Measurements from ENCODE around the gene CAPRIN1. TPM values are rescaled to one million over a fixed set of nuclear protein-coding genes. Genes with fewer than 3 reads are reported as not detected.

CAPRIN1 gene
- 183 and 195 TPM in 2 replicates for polyA plus RNA-seq (2011; rRNA removed)
- polyA minus RNA-seq (2011; rRNA and poly(A)+ RNA removed), result 256 and 364 TPM in 2 replicates

GRCh38 chr11:34051349-34052035 is at the start of gene CAPRIN1:
TSS of gene CAPRIN1 (plus strand) at chr11:34051731. CDS start at chr11:34052421, 690 bp downstream.
- peak; percentile 38 for DNase-seq (ENCODE audit: low read depth)
- peak within 1 kb of the TSS; percentile 97 for H3K4me3 ChIP-seq (ENCODE audit: low read depth, low read length)
- no peak for TF ChIP-seq CTCF (IDR thresholded peaks at IDR 0.05; ENCODE audit: insufficient read depth, low read depth, low read length)
- POLR2A ChIA-PET, result interaction anchor here (0.7 to 1.4 kb wide), 2 partner anchors 22 to 54 kb away, joined by 3 to 4 read pairs; partner anchors contain the start of gene NAT10
- H3K36me3 ChIP-seq (ENCODE audit: control insufficient read depth, insufficient read depth, low read length), result peaks cover 2% of the 10 kb centered on the region; the same call in 1 of the 2 replicates
- no peaks in the 10 kb centered on the region for H3K27me3 ChIP-seq (ENCODE audit: control insufficient read depth, insufficient read depth, low read length)
- CTCF ChIA-PET, result no interaction called here

GRCh38 chr11:34002420-34002819 is 49.1 kb upstream of the CAPRIN1 start:
- CTCF ChIA-PET, result interaction anchor here (0.5 to 0.9 kb wide), 2 partner anchors 60 to 98 kb away, joined by 3 read pairs; no protein-coding TSS in a partner anchor
- TF ChIP-seq CTCF (IDR thresholded peaks at IDR 0.05; ENCODE audit: insufficient read depth, low read depth, low read length), result no peak
- POLR2A ChIA-PET, result no interaction called here
- H3K27me3 ChIP-seq (ENCODE audit: control insufficient read depth, insufficient read depth, low read length), result peaks cover 5% of the 10 kb centered on the region
- no peak overlapping the region for H3K4me3 ChIP-seq (ENCODE audit: low read depth, low read length)
- no peak for DNase-seq (ENCODE audit: low read depth)
- H3K36me3 ChIP-seq (ENCODE audit: control insufficient read depth, insufficient read depth, low read length), result no peaks in the 10 kb centered on the region

GRCh38 chr11:34004236-34004635 is 47.3 kb upstream of the CAPRIN1 start:
- H3K27me3 ChIP-seq (ENCODE audit: control insufficient read depth, insufficient read depth, low read length), result peaks cover 7% of the 10 kb centered on the region
- no peaks in the 10 kb centered on the region for H3K36me3 ChIP-seq (ENCODE audit: control insufficient read depth, insufficient read depth, low read length)
- DNase-seq (ENCODE audit: low read depth), result no peak
- no peak overlapping the region for H3K4me3 ChIP-seq (ENCODE audit: low read depth, low read length)
- POLR2A ChIA-PET, result no interaction called here
- CTCF ChIA-PET, result interaction anchor here (2.9 kb wide), 1 partner anchor 16 kb away, joined by 12 read pairs; no protein-coding TSS in a partner anchor
- TF ChIP-seq CTCF (IDR thresholded peaks at IDR 0.05; ENCODE audit: insufficient read depth, low read depth, low read length), result no peak

GRCh38 chr11:34006876-34007275 is 44.7 kb upstream of the CAPRIN1 start:
- Histone ChIP-seq H3K4me3 (ENCODE audit: low read depth, low read length) (no peak overlapping the region), H3K27me3 (ENCODE audit: control insufficient read depth, insufficient read depth, low read length) (peaks cover 7% of the 10 kb centered on the region), H3K36me3 (ENCODE audit: control insufficient read depth, insufficient read depth, low read length) (no peaks in the 10 kb centered on the region)
- POLR2A ChIA-PET, result no interaction called here
- TF ChIP-seq CTCF (IDR thresholded peaks at IDR 0.05; ENCODE audit: insufficient read depth, low read depth, low read length), result no peak
- CTCF ChIA-PET, result interaction anchor here (0.9 to 4.0 kb wide), 4 partner anchors 9 to 168 kb away, joined by 3 to 27 read pairs (median 8); no protein-coding TSS in a partner anchor
- DNase-seq (ENCODE audit: low read depth), result no peak

- Histone ChIP-seq H3K4me3 (ENCODE audit: low read depth, low read length) (no peak overlapping the region), H3K36me3 (ENCODE audit: control insufficient read depth, insufficient read depth, low read length) (no peaks in the 10 kb centered on the region), H3K27me3 (ENCODE audit: control insufficient read depth, insufficient read depth, low read length) (peaks cover 5% of the 10 kb centered on the region)
- TF ChIP-seq CTCF (IDR thresholded peaks at IDR 0.05; ENCODE audit: insufficient read depth, low read depth, low read length), result no peak
- ChIA-PET POLR2A (no interaction called here), CTCF (interaction anchor here (1.0 to 1.5 kb wide), 2 partner anchors 16 to 345 kb away, joined by 3 to 4 read pairs; partner anchors contain the start of gene ABTB2)
- DNase-seq (ENCODE audit: low read depth), result no peak
These were observed 38.8 kb upstream of the CAPRIN1 start for GRCh38 chr11:34012734-34013133.

Measured in BJ (cell line).